NCI-H128 (cell line): ENCODE results near the gene CCDC126.
"Not testable (repeated sequence)": the region's sequence is repeated elsewhere in the genome, so short reads cannot be mapped to it uniquely, and the experiment has no call there.

Experiments used
- DNase-seq: peaks from one replicate; lab custom pipeline; 2025; ENCODE audit not compliant: unreplicated experiment; lab: John Stamatoyannopoulos, UW

The CCDC126 gene, protein sequence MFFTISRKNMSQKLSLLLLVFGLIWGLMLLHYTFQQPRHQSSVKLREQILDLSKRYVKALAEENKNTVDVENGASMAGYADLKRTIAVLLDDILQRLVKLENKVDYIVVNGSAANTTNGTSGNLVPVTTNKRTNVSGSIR

DNA sequence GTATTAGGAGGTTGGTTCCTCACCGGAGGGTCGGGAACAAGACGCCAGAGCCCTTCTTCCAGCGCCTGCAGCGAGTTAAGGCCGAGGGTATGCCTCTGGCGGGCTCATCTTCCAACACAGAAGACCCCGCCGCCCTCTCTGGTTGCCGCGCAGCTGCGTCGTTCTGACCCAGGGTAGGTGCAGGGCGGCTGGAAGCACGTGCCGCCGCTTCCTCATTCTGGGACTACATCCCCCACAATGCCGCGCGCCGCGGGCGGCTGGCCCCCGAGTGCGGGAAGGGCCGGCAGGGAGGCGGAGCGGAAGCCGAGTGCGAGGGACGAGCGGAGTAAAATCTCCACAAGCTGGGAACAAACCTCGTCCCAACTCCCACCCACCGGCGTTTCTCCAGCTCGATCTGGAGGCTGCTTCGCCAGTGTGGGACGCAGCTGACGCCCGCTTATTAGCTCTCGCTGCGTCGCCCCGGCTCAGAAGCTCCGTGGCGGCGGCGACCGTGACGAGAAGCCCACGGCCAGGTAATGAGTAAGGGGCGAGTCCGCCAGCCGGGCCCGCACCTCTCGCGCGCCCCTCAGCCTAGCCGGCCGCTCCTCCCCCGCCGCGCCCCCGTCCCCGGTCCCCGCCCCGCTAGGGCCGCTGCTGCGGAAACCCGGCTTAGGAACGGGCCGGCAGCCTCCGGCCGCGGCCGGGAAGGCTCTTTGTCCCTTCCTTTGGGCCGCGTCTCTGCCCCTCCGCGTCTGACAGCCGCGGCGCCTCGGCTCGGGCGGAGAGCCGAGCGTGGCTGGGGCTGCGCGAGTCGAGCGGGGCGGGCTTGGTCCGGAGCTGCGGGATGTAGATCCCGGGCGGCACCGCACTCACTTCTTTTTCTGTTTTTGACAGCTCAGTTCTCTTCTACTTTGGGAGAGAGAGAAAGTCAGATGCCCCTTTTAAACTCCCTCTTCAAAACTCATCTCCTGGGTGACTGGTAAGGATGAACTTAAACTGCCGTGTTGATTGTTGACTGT, at the start of gene CCDC126:
Gene CCDC126, plus strand, starts transcription at position 289 of the 998 bp plus-strand sequence. CDS start 13,934 bp downstream, outside the sequence.
- DNase-seq = peak; percentile 72

DNA sequence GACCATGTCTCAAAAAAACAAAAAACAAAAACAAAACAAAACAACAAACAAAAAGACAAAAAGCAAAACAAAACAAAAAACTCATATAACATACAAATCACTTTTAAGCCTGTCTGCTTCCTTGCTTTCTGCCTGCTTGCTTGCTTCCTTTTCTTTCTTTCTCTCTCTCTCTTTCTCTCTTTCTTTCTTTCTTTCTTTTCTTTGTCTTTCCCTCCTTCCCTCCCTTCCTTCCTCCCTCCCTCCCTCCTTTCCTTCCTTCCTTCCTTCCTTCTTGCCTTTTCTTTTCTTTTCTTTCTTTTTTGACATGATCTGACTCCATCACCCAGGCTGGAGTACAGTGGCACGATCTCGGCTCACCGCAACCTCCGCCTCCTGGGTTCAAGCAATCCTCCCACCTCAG, 49.5 kb upstream of the CCDC126 start:
- no peak for DNase-seq

DNA sequence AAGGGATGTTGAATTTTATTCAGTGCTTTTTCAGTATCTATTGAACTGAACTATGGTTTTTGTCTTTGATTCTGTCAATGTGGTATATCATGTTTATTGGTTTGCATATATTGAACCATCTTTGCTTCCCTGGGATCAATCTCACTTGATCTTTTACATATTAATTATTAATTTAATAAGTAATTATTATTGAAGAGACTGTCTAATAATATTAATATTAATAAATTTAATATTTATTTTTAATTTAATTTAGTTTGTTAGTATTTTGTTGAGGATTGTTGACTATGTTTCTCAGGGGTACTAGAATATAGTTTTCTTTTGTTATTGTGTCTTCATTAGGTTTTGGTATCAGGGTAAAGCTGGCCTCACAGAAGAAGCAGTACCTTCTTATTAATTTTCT, 38.9 kb upstream of the CCDC126 start:
- no peak for DNase-seq

DNA sequence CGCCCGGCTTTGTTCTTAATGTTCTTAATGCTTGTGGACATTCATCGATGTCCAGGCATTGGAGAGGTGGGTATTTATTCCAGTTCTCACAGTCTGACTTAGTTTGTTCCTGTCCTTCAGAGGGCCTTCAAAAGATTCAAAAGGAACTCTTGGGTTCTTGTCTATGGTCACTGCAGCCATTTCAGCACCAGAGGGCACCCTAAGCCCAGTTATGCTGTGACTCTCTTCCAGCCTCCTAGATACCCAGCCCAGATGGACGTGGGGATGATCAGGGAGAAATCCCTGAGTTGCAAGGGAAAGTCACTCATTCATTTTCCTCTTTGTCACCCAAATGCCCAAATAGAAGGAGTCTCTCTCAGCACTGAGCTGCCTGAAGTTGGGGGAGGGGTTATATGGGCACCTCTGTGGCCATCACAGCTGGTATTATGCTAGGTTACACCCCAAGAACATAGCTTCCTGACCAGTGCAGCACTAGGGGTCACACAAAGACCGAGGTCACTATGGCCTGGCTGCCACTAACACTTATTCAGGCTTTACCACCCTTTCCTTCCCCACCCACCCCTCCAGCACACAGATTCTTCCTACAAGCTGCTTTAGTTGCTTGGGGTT, 26.5 kb upstream of the CCDC126 start:
- peak; percentile 57 for DNase-seq

DNA sequence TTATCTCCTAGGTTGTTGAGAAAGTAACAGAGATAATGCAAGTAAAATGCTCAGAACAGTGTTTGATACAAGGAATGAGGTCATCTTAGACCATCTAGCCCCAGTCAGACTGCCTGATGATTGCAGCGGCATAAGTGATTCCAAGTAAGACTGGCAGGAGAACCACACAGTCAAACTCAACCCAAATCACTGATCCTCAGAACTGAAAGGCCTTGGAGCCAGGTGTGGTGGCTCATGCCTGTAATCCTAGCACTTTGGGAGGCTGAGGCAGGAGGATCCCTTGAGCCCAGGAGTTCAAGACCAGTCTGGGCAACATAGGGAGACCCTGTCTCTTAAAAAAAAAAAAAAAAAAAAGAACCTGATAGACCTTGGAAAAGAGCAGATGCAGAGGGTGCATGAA, 15.2 kb upstream of the CCDC126 start:
- DNase-seq = not testable (repeated sequence)

DNA sequence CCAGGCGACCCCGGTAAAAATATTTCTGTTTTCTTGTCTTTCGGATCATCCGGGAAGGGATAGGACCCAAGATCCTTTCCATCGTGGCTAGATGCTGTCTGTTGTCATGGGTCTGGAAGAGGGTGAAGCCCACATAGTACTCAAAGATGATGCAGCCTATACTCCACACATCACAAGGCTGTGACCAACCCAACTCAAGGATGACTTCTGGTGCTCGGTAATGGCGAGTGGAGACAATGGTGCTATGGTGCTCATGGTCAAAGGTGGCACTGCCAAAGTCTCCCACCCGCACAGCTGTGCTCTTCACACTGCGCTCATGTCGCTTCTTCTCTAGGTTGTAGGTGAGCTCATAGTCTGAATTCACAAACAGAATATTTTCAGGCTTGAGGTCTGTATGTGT, 11.9 kb upstream of the CCDC126 start:
- DNase-seq = not testable (repeated sequence)

DNA sequence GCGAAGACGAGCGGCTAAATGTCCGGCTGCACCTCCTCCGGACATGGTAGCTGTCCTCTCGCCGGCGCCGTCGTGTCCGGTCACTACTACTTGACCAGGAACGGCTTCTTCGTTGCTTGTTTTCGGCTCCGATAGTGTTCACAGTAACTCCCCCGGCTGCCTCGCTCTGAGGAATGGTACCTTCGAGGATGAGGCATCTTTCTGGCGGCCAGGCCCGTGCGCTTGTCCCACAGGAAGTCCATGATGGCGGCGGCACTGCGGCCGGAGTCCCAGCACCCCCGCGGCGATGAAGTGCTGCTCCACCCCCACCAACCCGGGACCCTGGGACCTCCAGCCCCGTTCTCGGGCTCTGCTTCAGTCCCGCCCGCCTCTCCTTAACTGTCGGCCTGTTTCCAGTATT, 11.0 kb upstream of the CCDC126 start:
- DNase-seq = no peak

DNA sequence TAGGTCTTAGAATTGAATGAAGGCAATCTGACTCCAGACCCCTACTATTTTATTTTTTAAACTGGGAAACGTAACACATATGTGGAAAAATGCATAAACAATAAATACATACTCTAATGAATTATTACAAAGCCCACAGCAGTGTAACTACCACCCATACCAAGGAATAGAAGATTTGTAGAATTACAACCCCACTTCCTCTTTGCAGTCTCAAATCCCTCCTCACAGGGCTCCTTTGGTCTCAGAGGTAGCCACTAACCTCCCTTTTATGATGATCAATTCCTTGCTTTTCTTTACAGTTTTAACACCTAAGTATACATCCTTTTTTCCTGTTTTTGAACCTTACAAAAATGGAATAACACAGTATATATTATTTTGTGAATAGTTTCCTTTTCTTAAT, 6.7 kb upstream of the CCDC126 start:
- no peak for DNase-seq

DNA sequence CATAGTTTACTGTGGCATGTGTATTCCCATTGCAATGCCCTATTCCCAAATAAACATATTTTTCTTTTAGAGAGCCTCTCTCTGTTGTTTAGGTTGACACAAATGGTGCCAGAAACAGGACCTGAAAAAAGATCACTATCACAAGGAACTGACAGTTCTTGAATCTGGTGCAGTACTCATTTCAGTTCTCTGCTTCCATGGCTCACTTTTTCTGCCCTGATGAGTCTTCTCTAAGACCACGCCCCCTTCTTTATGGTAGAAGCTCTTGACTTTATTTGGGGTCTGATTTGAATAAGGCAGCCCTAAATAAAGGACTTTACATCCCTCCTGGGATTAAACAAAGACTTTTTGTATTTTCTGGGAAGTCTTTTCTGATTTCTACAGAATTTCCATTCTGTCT, 3.5 kb upstream of the CCDC126 start:
- no peak for DNase-seq

DNA sequence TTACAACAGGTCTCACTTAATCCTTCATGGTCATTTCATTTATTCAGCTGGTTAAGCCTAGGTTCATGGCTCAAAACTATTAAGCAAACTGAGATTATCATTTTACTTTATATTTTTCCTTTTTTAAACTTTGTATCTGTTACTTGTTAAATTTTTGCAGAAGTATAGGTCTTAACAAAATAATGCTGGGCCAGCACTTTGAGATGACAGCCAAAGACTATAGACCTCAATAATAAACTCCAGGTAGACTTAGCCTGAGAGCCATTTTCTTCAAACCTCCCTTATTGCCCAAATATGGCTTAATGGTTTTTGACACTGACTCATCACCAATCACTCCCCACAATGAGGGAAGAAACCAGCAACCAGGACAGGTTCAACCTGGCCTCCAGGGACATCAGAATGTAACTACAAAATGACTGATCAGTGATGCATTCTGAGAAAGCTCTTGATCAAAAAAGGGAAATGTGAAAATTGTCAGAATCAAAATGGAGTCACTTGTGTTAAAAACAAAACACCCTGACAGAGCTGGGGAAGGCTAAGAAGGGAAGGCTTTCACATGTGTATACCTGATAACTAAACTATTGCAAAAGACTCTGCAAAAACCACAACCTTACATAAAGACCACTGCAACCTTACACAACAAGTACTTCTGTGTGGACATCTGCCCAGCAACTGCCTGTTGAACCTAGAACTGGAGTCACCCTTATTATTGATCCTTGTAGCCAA, 2.1 kb upstream of the CCDC126 start:
- no peak for DNase-seq

DNA sequence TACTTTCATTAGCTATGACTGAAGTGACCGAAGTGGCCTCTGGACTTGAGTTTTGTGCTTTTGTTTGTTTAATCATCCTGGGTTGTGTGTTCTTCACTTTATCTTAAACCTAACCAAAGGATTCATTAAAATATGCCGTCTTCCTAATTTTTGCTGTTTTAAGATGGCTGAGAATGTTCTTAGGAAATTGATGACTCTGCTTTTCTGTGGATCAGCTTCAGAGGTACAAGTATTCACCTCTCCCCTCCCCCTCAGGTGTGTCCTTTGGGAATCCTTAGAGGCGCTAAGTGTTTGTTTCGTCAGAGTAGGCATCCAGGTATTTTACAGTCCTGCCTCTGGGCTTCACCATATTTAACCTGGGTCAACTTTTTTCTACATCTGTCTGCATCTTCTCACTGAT, 1.1 kb downstream of the CCDC126 start:
- no peak for DNase-seq

DNA sequence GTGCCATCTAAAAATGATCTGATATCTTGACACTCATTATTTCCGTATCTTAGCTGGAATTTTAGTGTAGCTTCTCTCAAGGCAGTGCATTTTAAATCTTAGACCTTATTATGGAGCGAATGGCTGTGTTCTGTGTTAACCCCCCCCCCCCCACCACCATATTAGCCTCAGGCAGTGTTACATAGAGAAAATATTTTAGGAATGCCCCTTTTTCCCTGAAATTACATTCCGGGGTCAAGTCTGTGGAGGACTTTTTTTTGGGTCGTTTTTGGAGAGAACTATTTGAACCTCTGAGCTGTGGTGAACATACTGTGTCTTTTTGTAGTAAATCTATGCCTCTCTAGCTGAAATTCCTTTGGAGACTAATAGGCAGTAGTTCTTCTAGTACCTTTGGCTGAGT, 3.1 kb downstream of the CCDC126 start:
- no peak for DNase-seq

DNA sequence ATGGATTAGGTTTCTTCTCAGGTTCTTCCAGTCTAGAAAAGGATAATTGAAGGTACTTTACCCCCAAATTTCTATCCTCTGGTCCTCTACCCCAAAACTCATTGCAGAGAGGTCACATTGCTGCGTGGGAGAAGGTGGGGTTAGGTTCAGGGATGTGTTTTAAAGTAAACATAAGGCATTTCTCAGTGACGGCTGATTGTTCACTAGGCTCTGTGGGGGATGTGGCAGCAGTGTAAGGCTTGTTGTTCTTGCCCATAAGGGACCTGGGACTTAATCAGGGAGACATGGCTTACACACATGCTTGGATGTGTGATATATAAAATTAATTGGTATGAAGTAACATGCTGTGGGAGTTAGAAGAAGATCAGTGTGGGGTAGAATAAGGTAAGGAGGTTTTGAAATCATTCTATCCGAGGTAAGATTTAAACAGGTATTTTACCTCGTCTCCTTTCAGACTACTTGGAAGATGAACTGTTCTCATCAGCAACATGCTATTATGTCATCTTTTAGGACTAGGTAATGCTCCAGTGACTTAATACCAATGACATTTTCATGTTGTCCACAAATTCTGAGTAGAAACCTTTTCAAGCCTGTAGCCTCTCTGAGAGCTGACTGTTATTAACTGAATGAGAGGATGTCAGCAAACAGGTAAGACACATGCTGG, 6.6 kb downstream of the CCDC126 start:
- no peak for DNase-seq

DNA sequence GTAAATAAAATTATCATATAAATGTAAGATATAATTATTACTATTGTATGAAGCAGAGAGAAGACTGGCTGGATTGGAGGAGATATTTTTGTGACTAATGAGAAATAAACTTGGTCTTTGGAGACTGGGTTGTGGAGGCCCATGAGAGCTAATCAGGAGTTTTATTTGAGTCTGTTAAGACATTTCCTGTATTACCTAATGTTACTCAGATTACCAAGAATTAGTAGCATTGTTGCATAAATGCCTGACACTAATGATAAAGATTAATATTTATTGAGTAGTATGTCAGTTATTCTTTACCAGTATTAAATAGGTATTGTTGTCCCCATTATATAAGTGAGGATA, 7.1 kb downstream of the CCDC126 start:
- no peak for DNase-seq

DNA sequence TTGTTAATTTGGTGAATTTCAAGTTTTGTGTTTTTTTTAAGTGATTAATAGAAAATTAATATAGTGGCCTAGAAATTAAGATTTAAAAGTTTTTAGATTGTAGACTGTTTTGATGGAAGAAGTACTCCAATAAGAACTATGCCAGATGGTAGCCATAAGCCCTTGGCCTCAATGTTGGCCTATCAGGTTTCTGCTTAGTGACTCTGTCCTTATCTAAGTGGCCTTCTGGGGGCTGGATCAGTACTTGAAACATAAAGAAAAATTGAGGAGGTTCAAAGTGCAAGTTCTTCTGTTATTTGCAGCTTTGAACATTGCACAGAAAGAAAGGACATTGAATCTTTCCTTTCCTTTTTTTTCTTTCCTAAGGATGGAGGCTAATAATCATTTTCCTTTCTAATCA, 9.9 kb downstream of the CCDC126 start:
- DNase-seq = no peak

DNA sequence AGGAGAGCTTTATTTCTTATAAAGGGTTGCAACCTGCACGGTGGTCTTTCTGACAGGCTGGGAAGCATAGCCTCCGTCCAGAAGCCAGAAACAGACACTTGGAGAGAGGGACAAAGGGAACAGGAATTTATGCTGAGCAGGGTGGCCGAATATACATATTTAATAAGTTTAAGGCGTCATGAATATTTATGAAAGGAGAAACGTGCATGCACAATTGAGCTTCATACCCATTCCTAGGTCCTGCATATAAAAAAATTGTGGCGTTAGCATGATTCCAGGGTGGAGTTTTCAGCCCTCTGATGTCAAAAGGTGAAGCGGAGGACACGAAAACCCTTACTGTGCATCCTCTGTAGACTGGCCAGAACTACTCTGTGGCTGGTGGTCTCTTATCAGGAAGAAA, 10.7 kb downstream of the CCDC126 start:
- no peak for DNase-seq

DNA sequence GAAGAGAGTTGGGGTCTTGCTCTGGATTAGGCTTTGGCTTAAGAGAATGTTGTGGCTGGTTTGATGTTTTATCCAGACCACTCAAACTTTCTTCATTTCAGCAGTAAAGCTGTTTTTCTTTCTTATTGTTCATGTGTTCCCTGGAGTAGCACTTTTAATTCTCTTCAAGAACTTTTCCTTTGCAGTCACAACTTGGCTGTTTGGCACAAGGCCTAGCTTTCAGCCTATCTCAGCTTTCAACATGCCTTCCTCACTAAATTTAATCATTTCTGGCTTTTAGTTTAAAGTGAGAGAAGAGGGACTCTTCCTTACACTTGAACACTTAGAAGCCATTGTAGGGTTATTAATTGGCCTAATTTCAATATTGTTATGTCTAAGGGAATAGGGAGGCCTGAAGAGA, 18.1 kb downstream of the CCDC126 start:
- no peak for DNase-seq

DNA sequence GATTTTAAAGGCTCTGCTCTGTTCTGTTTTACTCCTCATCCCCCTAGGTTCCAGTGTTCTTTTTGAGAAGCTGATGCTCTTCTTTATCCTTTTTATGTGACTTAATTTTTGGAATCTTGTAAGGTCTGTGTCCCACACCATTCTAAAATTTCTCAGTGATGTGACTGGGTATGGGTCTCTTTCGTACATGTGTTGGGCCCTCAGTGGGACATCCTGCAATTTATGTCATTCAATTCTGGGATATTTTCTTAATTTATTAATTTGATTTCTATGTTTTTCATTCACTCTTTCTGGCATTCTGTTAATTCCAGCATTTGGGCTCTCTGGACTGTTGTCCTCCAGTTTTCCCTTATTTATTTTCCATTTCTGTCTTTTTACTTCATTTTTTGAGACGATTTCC, 19.4 kb downstream of the CCDC126 start:
- no peak for DNase-seq

DNA sequence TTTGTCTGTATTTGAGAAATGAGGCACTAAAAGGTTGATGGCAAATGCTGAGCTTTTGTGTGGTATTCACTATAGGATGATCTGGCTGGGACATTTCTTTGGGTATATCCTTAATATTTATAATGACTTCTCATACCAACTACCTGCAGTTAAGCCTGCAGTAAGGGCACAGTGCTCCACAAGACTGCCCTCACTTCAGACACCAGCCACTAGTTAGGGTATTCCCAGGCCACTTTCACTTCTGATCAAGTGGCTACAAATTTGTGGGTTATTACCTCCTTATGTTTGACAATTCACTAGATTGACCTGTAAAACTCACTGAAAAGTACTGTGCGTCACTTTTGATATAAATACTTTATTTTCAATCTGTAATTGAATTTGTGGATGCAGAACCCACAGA, 20.3 kb downstream of the CCDC126 start:
- DNase-seq = no peak

DNA sequence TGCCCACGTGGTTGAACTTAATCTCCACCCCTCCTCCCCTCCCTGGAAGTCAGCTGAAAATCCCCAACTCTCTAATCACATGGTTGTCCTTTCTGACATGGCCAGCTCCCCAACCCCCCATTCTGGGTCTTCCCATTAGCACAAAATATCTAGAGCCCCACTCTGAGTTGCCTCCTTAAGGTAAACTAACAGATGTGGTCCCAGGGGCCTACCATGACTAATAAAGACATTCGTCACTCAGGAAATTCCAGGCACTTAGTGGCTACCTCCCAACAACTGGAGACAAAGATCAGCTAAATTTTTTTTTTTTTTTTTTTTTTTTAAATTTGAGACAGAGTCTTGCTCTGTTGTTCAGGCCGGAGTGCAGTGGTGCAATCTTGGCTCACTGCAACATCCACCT, 21.1 kb downstream of the CCDC126 start:
- no peak for DNase-seq

DNA sequence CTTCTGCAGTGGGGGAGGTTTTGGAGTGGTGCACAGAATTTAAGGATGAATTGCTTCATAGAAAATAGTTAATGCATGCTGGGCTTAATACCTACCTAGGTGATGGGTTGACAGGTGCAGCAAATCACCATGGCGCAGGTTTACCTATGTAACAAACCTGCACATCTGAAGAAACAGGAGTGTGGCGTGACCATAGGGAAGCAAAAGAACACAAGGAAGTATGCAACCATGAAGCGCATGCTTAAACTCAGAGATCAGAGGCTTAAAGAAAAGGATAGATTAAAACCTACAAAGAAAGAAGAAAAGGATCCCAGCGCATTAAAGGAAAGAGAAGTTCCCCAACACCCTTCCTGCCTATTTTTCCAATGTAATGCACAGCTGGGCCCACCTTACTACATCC, 22.0 kb downstream of the CCDC126 start:
- no peak for DNase-seq
